Measurements from ENCODE around the gene MITD1. TPM values are rescaled to one million over a fixed set of nuclear protein-coding genes. Genes with fewer than 3 reads are reported as not detected.

MITD1 gene
- total and polyA plus RNA-seq, 2 of the 13 experiments (the other 11 are each of a cell fraction or from before 2014, with no cell fraction given), result 17.8 to 43.7 TPM

DNA sequence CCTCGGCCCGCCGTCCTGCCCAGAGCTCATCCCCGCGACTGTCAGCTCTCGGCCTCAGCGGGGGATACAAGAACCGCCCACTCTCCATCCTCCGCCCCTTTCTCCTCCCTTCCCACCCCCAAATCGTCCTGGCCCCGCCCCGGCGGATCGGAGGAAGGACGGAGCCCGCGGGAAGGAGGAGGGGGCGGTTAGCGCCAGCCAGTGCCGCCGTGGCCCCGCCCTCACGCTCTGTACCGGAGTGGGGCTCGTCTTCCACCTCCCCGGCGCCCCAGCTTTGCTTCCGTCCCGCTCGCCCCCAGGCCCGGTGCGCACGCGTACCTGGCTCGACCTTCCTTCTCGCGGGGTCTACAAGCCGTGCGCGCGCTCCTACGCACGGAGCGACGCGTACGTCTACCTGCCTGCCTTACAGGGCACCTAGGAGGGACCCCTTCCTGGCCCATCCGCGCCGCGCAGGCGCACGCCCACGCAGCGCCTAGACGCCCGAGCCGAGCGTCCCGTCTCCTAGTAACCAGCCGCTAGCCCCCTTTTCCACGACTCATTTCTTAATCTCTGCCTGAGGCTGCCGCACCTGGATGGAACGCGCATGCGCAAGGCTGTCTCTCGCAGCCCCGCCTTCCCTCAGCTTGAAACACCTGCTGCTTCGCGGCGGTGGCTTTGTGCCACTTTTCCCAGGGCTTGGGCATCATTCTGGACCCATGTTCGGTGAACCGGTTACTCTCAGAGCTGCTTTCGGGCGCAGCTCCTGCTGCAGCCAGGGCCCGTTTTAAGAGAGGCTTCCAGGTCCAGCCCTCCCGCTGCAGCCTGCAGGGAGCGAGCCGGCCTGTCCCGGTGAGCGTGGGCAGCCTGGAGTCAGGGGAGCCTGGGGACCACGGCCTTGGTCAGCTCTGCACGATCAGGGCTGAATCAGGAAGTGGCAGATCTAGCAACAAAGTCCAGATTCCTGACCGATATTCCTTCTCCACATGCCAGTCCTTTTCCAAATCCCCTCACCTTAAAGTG, 39.4 kb downstream of the MITD1 start, which contains the start of gene C2orf15 (continued):
- TF ChIP-seq GABPA (IDR thresholded peaks at IDR 0.05; ENCODE audit: low read depth, low read length) (peak; percentile 34; the same call in 1 of the 2 replicates), GABPA (CRISPR knock-in tag; IDR thresholded peaks at IDR 0.05; ENCODE audit: low read depth) (peak; percentile 48), ZNF775 (CRISPR knock-in tag; IDR thresholded peaks at IDR 0.05; ENCODE audit: borderline replicate concordance) (no peak), ZNF451 (CRISPR knock-in tag; IDR thresholded peaks at IDR 0.05) (peak; percentile 93; the same call in 1 of the 2 replicates), ZNF3 (CRISPR knock-in tag; IDR thresholded peaks at IDR 0.05) (no peak), JUNB (CRISPR knock-in tag; IDR thresholded peaks at IDR 0.05; ENCODE audit: borderline replicate concordance) (no peak), HNRNPH1 (optimal IDR thresholded peaks at IDR 0.05; ENCODE audit: low read depth, low read length) (no peak), ZNF670 (CRISPR knock-in tag; IDR thresholded peaks at IDR 0.05; ENCODE audit: borderline replicate concordance) (no peak; the same call in 1 of the 2 replicates), NRL (CRISPR knock-in tag; IDR thresholded peaks at IDR 0.05; ENCODE audit: borderline replicate concordance) (0 out of 2 replicates have a peak, but pooled peaks have one; percentile 80), ATF7 (IDR thresholded peaks at IDR 0.05) (no peak), ATF7 (CRISPR knock-in tag; IDR thresholded peaks at IDR 0.05) (peak; percentile 47), ZSCAN20 (CRISPR knock-in tag; IDR thresholded peaks at IDR 0.05; ENCODE audit: borderline replicate concordance) (peak; percentile 86; the same call in 1 of the 2 replicates), KAT7 (CRISPR knock-in tag; IDR thresholded peaks at IDR 0.05; ENCODE audit: borderline replicate concordance) (peak; percentile 90), CCAR2 (optimal IDR thresholded peaks at IDR 0.05; ENCODE audit: low read depth, low read length) (no peak), ZNF878 (CRISPR knock-in tag; IDR thresholded peaks at IDR 0.05) (no peak), FOXJ3 (CRISPR knock-in tag; IDR thresholded peaks at IDR 0.05; ENCODE audit: borderline replicate concordance) (peak; percentile 39; the same call in 1 of the 2 replicates), ARNTL (CRISPR knock-in tag; IDR thresholded peaks at IDR 0.05) (peak; percentile 5; the same call in 1 of the 2 replicates)
- TF ChIP-seq, protein P1, sequence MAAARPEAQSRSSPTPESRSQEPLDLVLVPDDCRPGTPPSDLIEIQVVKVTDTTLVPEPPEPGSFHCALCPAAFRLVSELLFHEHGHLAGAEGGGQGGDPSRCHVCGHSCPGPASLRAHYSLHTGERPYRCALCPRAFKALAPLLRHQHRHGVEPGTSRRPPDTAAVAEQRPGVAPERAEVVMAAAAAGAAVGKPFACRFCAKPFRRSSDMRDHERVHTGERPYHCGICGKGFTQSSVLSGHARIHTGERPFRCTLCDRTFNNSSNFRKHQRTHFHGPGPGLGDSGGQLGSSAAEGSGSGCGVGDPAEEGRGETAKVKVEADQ (CRISPR knock-in tag; IDR thresholded peaks at IDR 0.05; ENCODE audit: borderline replicate concordance), result peak; percentile 76
- TF ChIP-seq, protein P2, sequence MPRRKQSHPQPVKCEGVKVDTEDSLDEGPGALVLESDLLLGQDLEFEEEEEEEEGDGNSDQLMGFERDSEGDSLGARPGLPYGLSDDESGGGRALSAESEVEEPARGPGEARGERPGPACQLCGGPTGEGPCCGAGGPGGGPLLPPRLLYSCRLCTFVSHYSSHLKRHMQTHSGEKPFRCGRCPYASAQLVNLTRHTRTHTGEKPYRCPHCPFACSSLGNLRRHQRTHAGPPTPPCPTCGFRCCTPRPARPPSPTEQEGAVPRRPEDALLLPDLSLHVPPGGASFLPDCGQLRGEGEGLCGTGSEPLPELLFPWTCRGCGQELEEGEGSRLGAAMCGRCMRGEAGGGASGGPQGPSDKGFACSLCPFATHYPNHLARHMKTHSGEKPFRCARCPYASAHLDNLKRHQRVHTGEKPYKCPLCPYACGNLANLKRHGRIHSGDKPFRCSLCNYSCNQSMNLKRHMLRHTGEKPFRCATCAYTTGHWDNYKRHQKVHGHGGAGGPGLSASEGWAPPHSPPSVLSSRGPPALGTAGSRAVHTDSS (CRISPR knock-in tag; conservative IDR thresholded peaks at IDR 0.05), result no peak
- TF ChIP-seq, protein P3, sequence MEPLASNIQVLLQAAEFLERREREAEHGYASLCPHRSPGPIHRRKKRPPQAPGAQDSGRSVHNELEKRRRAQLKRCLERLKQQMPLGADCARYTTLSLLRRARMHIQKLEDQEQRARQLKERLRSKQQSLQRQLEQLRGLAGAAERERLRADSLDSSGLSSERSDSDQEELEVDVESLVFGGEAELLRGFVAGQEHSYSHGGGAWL (CRISPR knock-in tag; IDR thresholded peaks at IDR 0.05), result 0 out of 2 replicates have a peak, but pooled peaks have one; percentile 58
- TF ChIP-seq, protein P4, sequence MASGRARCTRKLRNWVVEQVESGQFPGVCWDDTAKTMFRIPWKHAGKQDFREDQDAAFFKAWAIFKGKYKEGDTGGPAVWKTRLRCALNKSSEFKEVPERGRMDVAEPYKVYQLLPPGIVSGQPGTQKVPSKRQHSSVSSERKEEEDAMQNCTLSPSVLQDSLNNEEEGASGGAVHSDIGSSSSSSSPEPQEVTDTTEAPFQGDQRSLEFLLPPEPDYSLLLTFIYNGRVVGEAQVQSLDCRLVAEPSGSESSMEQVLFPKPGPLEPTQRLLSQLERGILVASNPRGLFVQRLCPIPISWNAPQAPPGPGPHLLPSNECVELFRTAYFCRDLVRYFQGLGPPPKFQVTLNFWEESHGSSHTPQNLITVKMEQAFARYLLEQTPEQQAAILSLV (CRISPR knock-in tag; IDR thresholded peaks at IDR 0.05; ENCODE audit: borderline replicate concordance), result peak; percentile 89

Measured in HepG2 (cell line).